ENCODE data around the gene COL4A2.
"Not testable (repeated sequence)": the region's sequence is repeated elsewhere in the genome, so short reads cannot be mapped to it uniquely, and the experiment has no call there.

Gene COL4A2

GRCh38 chr13:110438776-110439175, 131.7 kb downstream of the COL4A2 start:
- no peak for DNase-seq (ENCODE audit: low read depth)

GRCh38 chr13:110440946-110441731, 134.1 kb downstream of the COL4A2 start:
- no peak for DNase-seq (ENCODE audit: low read depth)

- no peak for DNase-seq (ENCODE audit: low read depth)
Measured at GRCh38 chr13:110442930-110443621, 136.0 kb downstream of the COL4A2 start.

- DNase-seq (ENCODE audit: low read depth), result no peak
Measured at GRCh38 chr13:110443622-110444225, 136.6 kb downstream of the COL4A2 start.

- DNase-seq (ENCODE audit: low read depth), result no peak
Measured at GRCh38 chr13:110444226-110444653, 137.2 kb downstream of the COL4A2 start.

- no peak for DNase-seq (ENCODE audit: low read depth)
Measured at GRCh38 chr13:110445183-110445582, 138.1 kb downstream of the COL4A2 start.

- no peak for DNase-seq (ENCODE audit: low read depth)
Measured at GRCh38 chr13:110445722-110446574, 138.9 kb downstream of the COL4A2 start.

GRCh38 chr13:110446575-110446890, 139.4 kb downstream of the COL4A2 start:
- no peak for DNase-seq (ENCODE audit: low read depth)

- no peak for DNase-seq (ENCODE audit: low read depth)
Measured at GRCh38 chr13:110447058-110447511, 140.0 kb downstream of the COL4A2 start.

GRCh38 chr13:110447801-110448200, 140.7 kb downstream of the COL4A2 start:
- no peak for DNase-seq (ENCODE audit: low read depth)

- DNase-seq (ENCODE audit: low read depth), result no peak
Measured at GRCh38 chr13:110448230-110448629, 141.1 kb downstream of the COL4A2 start.

- no peak for DNase-seq (ENCODE audit: low read depth)
Measured at GRCh38 chr13:110448677-110449076, 141.6 kb downstream of the COL4A2 start.

- DNase-seq (ENCODE audit: low read depth), result no peak
Measured at GRCh38 chr13:110449219-110450015, 142.3 kb downstream of the COL4A2 start.

- no peak for DNase-seq (ENCODE audit: low read depth)
Measured at GRCh38 chr13:110450016-110450900, 143.2 kb downstream of the COL4A2 start.

GRCh38 chr13:110450941-110451730, 144.1 kb downstream of the COL4A2 start:
- no peak for DNase-seq (ENCODE audit: low read depth)

GRCh38 chr13:110453091-110453490, 146.0 kb downstream of the COL4A2 start:
- not testable (repeated sequence) for DNase-seq (ENCODE audit: low read depth)

- no peak for DNase-seq (ENCODE audit: low read depth)
Measured at GRCh38 chr13:110453797-110454196, 146.7 kb downstream of the COL4A2 start.

GRCh38 chr13:110454227-110454859, 147.3 kb downstream of the COL4A2 start:
- no peak for DNase-seq (ENCODE audit: low read depth)

GRCh38 chr13:110454956-110455355, 147.9 kb downstream of the COL4A2 start:
- no peak for DNase-seq (ENCODE audit: low read depth)

Data from CMK (cell line).